Measurements from ENCODE around the gene TAAR2.

DNA sequence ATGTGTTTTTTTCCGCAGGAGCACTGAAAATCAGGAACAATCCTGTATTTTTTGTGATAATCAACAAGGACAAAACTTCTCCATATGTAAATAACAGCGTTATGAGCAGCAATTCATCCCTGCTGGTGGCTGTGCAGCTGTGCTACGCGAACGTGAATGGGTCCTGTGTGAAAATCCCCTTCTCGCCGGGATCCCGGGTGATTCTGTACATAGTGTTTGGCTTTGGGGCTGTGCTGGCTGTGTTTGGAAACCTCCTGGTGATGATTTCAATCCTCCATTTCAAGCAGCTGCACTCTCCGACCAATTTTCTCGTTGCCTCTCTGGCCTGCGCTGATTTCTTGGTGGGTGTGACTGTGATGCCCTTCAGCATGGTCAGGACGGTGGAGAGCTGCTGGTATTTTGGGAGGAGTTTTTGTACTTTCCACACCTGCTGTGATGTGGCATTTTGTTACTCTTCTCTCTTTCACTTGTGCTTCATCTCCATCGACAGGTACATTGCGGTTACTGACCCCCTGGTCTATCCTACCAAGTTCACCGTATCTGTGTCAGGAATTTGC lies 53.8 kb downstream of the TAAR2 start, which contains the start of gene TAAR6:
- TF ChIP-seq POLR2AphosphoS5 (IDR thresholded peaks at IDR 0.05; ENCODE audit: low read depth, low read length) (no peak), TCF7L2 (IDR thresholded peaks at IDR 0.05; ENCODE audit: borderline replicate concordance, extremely low read depth, insufficient read depth, insufficient read length) (no peak), YY1 (IDR thresholded peaks at IDR 0.05; ENCODE audit: extremely low read depth, insufficient replicate concordance, low read depth, low read length) (no peak), EZH2phosphoT487 (IDR thresholded peaks at IDR 0.05; ENCODE audit: borderline replicate concordance) (no peak), EZH2 (IDR thresholded peaks at IDR 0.05) (no peak), RAD21 (IDR thresholded peaks at IDR 0.05; ENCODE audit: low read depth) (no peak), SP1 (IDR thresholded peaks at IDR 0.05; ENCODE audit: low read depth) (no peak), POLR2A (IDR thresholded peaks at IDR 0.05; ENCODE audit: borderline replicate concordance, extremely low read depth, insufficient read depth, insufficient read length) (no peak)
- TF ChIP-seq, protein P1, sequence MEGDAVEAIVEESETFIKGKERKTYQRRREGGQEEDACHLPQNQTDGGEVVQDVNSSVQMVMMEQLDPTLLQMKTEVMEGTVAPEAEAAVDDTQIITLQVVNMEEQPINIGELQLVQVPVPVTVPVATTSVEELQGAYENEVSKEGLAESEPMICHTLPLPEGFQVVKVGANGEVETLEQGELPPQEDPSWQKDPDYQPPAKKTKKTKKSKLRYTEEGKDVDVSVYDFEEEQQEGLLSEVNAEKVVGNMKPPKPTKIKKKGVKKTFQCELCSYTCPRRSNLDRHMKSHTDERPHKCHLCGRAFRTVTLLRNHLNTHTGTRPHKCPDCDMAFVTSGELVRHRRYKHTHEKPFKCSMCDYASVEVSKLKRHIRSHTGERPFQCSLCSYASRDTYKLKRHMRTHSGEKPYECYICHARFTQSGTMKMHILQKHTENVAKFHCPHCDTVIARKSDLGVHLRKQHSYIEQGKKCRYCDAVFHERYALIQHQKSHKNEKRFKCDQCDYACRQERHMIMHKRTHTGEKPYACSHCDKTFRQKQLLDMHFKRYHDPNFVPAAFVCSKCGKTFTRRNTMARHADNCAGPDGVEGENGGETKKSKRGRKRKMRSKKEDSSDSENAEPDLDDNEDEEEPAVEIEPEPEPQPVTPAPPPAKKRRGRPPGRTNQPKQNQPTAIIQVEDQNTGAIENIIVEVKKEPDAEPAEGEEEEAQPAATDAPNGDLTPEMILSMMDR (IDR thresholded peaks at IDR 0.05 in 2 of 3, conservative IDR thresholded peaks at IDR 0.05 in 1 of 3; ENCODE audit: borderline replicate concordance in 1 of 3, insufficient read depth in 1 of 3, low read depth in 2 of 3, low read length in 2 of 3) = no peak
- TF ChIP-seq, protein P2, sequence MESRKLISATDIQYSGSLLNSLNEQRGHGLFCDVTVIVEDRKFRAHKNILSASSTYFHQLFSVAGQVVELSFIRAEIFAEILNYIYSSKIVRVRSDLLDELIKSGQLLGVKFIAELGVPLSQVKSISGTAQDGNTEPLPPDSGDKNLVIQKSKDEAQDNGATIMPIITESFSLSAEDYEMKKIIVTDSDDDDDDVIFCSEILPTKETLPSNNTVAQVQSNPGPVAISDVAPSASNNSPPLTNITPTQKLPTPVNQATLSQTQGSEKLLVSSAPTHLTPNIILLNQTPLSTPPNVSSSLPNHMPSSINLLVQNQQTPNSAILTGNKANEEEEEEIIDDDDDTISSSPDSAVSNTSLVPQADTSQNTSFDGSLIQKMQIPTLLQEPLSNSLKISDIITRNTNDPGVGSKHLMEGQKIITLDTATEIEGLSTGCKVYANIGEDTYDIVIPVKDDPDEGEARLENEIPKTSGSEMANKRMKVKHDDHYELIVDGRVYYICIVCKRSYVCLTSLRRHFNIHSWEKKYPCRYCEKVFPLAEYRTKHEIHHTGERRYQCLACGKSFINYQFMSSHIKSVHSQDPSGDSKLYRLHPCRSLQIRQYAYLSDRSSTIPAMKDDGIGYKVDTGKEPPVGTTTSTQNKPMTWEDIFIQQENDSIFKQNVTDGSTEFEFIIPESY (IDR thresholded peaks at IDR 0.05; ENCODE audit: extremely low read depth, insufficient replicate concordance, low read length) = no peak
